ENCODE data around the gene TRAK2.

Gene TRAK2

DNA sequence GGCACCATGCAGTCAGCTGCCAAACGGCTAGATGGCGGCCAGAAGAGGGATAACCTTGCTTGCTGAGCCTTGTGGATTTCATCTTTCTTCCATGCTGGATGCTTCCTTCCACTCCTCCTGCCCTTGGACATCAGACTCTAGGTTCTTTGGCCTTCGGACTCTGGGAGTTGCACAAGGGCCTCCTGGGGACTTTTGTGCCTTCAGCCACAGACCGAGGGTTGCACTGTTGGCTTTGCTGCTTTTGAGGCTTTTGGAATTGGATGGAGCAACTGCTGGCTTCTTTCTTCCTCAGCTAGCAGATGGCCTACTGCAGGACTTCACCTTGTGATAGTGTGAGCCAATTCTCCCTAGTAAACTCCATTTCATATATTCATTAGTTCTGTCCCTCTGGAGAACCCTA is 31.3 kb upstream of the TRAK2 start:
- TF ChIP-seq CTCF (conservative IDR thresholded peaks at IDR 0.05) = no peak
- TF ChIP-seq ZFX (IDR thresholded peaks at IDR 0.05) = no peak
- no peak overlapping the region for H3K27ac ChIP-seq

DNA sequence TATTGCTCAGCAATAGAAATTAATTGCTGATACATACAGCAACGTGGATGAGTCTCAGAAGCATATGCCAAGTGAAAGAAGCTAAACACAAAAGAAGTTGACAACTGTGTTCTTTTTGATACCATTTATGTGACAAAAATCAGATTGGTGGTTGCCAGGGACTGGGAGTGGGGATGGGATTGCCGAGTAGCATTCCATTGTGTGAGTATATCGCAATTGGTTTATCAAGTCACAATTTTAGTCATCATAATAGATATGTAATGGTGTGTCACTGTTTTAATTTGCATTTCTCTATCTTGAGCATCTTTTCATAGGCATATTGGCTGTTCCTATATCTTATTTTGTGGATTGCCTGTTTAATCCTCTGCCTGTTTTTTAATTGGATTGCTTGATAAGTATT is 21.2 kb upstream of the TRAK2 start:
- H3K27ac ChIP-seq = no peak overlapping the region
- no peak for TF ChIP-seq CTCF (conservative IDR thresholded peaks at IDR 0.05)

DNA sequence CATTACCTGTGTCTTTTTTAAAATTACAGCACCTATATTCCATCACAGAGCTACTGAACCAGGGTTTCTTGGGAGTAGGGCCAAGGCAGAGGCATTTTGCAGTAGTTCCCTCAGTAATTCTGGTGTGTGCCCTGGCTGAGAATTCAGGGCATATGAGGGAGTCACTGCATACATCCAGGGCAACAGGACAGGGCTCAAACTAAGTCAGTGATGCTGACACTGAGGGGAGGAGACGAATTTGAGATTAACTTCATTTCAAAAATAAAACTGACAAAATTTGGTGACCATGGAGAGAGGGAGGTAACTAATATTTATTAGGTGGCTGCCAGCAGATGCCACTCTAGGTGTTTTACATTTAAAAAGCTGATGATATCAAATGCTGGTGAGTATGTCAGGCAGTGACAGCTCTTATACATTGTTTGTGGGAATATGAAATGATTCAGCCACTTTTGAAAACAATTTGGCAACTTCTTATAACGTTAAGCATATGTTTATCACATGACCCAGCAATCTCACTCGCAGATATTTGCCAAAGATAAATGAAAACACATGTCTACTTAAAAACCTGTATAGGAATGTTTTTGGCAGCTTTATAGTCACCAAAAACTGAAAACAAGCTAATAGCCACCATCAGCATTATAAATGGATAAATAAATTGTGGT is 20.6 kb upstream of the TRAK2 start:
- TF ChIP-seq ZFX (IDR thresholded peaks at IDR 0.05) = no peak
- TF ChIP-seq CTCF (conservative IDR thresholded peaks at IDR 0.05) = no peak

GRCh38 chr2:201470821-201471731 is 19.8 kb upstream of the TRAK2 start:
- H3K27ac ChIP-seq = no peak overlapping the region
- no peak for TF ChIP-seq ZFX (IDR thresholded peaks at IDR 0.05)
- TF ChIP-seq CTCF (conservative IDR thresholded peaks at IDR 0.05) = no peak

More for the DNA sequence above, 20.6 kb upstream of the TRAK2 start:
- H3K27ac ChIP-seq = no peak overlapping the region

DNA sequence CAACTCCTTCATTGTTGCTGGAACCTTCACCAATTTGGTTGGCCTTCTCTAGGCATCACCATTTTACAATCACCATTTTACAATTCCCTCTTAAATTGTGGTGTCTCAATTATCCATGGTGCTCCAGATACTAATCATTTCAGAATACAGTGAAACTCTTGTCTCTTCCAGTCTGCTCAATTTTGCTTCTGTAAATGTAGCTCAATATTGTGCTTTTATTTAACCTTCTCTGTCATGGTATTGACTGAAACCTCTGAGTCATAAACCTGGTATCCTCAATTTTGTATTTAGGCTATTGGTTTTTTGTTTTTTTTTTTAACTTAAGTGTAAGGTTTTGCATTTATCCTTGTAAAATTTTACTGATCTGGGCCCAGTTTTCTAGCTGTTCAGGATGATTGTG is 16.4 kb upstream of the TRAK2 start:
- no peak for TF ChIP-seq CTCF (conservative IDR thresholded peaks at IDR 0.05)
- TF ChIP-seq ZFX (IDR thresholded peaks at IDR 0.05) = no peak
- no peak overlapping the region for H3K27ac ChIP-seq

- H3K27ac ChIP-seq = peak overlapping the region; percentile 90
- no peak; the same call in 1 of the 2 replicates for TF ChIP-seq ZFX (IDR thresholded peaks at IDR 0.05)
- TF ChIP-seq CTCF (conservative IDR thresholded peaks at IDR 0.05) = no peak
Measured at GRCh38 chr2:201466050-201466675, 14.9 kb upstream of the TRAK2 start.

DNA sequence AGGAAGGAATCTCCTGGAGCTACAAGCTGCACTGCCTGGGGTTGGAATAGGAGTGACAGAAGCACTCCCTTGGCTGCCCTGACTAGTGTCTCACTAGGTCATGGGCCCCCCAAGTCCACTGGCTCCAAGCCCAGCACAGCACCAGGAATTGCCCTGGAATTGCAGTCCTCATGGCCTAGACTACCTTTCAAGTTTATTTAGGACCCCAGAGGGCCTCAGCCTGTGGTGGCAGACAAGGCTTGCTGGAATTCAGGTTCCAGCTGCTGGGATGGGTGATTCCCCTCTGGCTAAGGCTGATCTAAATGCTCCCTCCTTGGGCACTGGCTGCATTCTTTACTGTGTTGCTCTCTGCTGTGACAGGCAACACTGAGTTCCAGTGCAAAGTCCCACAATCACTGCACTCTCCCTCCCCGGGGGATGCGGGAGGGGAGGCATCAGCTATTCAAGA is 14.3 kb upstream of the TRAK2 start:
- no peak for TF ChIP-seq ZFX (IDR thresholded peaks at IDR 0.05)
- TF ChIP-seq CTCF (conservative IDR thresholded peaks at IDR 0.05) = no peak
- peak overlapping the region; percentile 90 for H3K27ac ChIP-seq

All from C4-2B (cell line).